Keratinocyte (primary cell): Measurements from ENCODE around the gene CEACAM5.

Source experiments
- EZH2 ChIP-seq: IDR thresholded peaks from one replicate; pipeline ENCODE4 v1.6.1; 2012; ENCODE audit warnings: inconsistent platforms, mild to moderate bottlenecking, low read length, moderate library complexity
- TF ChIP-seq, protein P1 (sequence below), 3 experiments: IDR thresholded peaks in 1 of 3; conservative IDR thresholded peaks in 1 of 3; optimal IDR thresholded peaks in 1 of 3; 2 replicates in 2 of 3; 3 replicates in 1 of 3; pipeline versions ENCODE3 to v1.5.1; 2011; ENCODE audit warnings: low read length in 3 of 3, mild to moderate bottlenecking in 3 of 3, moderate library complexity in 2 of 3, control low read depth in 1 of 3, inconsistent platforms in 1 of 3; ENCODE audit not compliant: insufficient read depth in 2 of 3; ENCODE audit errors: extremely low read depth in 1 of 3

DNA sequence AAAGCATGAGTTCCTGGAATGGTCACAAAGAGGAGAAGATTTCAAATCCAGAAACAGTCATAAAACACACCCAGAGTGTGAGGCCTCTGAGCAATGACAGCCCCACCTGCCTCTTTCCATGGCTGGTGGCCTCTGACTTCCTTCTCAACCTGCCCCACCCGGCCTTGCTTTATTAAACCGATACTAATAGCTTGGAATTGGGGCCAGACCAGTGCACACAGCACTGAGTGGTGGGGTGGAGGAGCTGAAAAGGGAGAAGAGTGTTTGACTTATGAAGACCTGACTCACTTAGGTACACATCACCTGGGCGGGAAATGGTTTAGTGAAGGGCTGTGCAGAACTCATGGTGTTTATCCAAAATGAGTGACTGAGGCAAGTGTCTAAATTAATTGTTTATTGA is 26.2 kb downstream of the CEACAM5 start:
- no peak for TF ChIP-seq EZH2
- TF ChIP-seq, protein P1, sequence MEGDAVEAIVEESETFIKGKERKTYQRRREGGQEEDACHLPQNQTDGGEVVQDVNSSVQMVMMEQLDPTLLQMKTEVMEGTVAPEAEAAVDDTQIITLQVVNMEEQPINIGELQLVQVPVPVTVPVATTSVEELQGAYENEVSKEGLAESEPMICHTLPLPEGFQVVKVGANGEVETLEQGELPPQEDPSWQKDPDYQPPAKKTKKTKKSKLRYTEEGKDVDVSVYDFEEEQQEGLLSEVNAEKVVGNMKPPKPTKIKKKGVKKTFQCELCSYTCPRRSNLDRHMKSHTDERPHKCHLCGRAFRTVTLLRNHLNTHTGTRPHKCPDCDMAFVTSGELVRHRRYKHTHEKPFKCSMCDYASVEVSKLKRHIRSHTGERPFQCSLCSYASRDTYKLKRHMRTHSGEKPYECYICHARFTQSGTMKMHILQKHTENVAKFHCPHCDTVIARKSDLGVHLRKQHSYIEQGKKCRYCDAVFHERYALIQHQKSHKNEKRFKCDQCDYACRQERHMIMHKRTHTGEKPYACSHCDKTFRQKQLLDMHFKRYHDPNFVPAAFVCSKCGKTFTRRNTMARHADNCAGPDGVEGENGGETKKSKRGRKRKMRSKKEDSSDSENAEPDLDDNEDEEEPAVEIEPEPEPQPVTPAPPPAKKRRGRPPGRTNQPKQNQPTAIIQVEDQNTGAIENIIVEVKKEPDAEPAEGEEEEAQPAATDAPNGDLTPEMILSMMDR (optimal IDR thresholded peaks at IDR 0.05 in 1 of 3, IDR thresholded peaks at IDR 0.05 in 1 of 3, conservative IDR thresholded peaks at IDR 0.05 in 1 of 3; ENCODE audit: extremely low read depth in 1 of 3, insufficient read depth in 2 of 3, low read length in 3 of 3), result no peak
